ENCODE measurements around the gene PIANP. TPM values are rescaled to one million over a fixed set of nuclear protein-coding genes. Genes with fewer than 3 reads are reported as not detected.

PIANP gene
- total RNA-seq, 4 donors from 2014 or later, result 0.55 to 11.5 (median 1.5) TPM; not detected in 1

DNA sequence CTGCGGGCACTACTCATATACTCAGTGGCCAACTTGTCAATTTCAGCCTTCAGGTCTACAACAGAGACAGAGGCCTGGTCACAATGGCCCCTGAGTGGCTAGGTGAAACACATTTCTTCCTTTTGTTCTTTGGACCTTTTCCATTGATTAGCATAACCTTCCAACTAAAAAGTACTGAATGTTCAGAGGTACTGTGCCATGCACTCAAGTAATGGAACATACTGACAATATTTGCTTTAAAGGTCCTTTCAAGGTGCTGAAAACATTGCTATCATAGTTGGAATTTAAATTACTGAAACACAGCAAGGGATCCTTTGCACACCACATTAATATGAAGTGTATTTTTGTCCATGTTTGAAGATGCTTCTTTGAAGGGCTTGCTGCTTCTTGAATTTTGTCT, 47.3 kb downstream of the PIANP start:
- no peaks in the 10 kb centered on the region for H3K36me3 ChIP-seq
- DNase-seq, result no peak
- no peaks in the 10 kb centered on the region for H3K4me1 ChIP-seq
- no peaks in the 10 kb centered on the region for H3K27me3 ChIP-seq
- H3K27ac ChIP-seq, result no peak overlapping the region
- H3K9me3 ChIP-seq, result no peaks in the 10 kb centered on the region
- H3K4me3 ChIP-seq, result no peak overlapping the region
- TF ChIP-seq, protein P1, sequence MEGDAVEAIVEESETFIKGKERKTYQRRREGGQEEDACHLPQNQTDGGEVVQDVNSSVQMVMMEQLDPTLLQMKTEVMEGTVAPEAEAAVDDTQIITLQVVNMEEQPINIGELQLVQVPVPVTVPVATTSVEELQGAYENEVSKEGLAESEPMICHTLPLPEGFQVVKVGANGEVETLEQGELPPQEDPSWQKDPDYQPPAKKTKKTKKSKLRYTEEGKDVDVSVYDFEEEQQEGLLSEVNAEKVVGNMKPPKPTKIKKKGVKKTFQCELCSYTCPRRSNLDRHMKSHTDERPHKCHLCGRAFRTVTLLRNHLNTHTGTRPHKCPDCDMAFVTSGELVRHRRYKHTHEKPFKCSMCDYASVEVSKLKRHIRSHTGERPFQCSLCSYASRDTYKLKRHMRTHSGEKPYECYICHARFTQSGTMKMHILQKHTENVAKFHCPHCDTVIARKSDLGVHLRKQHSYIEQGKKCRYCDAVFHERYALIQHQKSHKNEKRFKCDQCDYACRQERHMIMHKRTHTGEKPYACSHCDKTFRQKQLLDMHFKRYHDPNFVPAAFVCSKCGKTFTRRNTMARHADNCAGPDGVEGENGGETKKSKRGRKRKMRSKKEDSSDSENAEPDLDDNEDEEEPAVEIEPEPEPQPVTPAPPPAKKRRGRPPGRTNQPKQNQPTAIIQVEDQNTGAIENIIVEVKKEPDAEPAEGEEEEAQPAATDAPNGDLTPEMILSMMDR (IDR thresholded peaks at IDR 0.05), result no peak
- TF ChIP-seq POLR2A (IDR thresholded peaks at IDR 0.05), result no peak
- intact Hi-C loops (cut with DNase I; ENCODE audit: low total_unique reads), result no loop called here

DNA sequence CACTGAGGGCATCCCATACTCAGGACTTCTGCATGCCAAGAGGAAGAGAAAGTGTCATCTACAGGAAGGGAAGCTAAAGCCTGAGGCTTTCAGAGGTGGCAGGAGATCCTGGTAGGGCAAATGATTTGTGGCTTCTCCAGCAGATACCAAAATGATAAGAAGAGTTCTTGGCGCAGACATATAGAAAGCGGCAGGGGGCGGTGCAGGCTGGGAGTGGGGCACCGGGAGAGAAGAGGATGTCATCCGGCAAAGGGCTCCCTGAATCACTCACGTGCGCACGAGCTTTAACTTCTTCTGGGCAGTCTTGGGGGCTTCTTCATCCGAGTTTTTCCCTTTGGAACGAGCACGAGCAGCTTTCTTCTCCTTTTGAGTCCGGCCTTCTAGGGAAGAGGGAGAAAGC, 48.2 kb downstream of the PIANP start:
- TF ChIP-seq, protein P1 (IDR thresholded peaks at IDR 0.05), result no peak
- no peak for TF ChIP-seq POLR2A (IDR thresholded peaks at IDR 0.05)
- H3K9me3 ChIP-seq, result no peaks in the 10 kb centered on the region
- H3K4me3 ChIP-seq, result no peak overlapping the region
- no peak overlapping the region for H3K27ac ChIP-seq
- no peaks in the 10 kb centered on the region for H3K27me3 ChIP-seq
- intact Hi-C loops (cut with DNase I; ENCODE audit: low total_unique reads), result no loop called here
- no peak for DNase-seq
- no peaks in the 10 kb centered on the region for H3K36me3 ChIP-seq
- H3K4me1 ChIP-seq, result no peaks in the 10 kb centered on the region

DNA sequence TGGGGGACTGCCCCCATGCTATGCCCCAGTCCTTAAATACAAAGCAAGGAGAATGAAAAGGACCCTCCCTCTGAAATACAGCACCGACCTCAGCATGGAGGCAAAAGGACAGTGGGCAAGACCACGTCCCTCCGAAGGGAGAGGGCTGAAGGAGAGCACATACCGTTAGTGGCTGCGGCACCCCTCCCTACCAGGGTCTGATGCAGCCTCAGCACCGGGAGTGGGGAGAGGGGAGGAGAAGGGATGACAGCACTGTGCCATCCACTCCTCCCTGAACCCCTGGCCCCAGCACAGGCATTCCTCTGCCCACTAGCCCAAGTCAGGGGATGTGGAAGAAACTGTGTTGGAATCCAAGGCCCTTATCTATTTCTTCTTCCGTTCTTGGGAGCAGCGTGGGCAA, 49.8 kb downstream of the PIANP start:
- H3K9me3 ChIP-seq, result no peaks in the 10 kb centered on the region
- intact Hi-C loops (cut with DNase I; ENCODE audit: low total_unique reads), result no loop called here
- H3K27me3 ChIP-seq, result no peaks in the 10 kb centered on the region
- no peaks in the 10 kb centered on the region for H3K4me1 ChIP-seq
- H3K4me3 ChIP-seq, result no peak overlapping the region
- TF ChIP-seq, protein P1 (IDR thresholded peaks at IDR 0.05), result no peak
- TF ChIP-seq POLR2A (IDR thresholded peaks at IDR 0.05), result no peak
- no peak for DNase-seq
- H3K27ac ChIP-seq, result no peak overlapping the region
- H3K36me3 ChIP-seq, result no peaks in the 10 kb centered on the region

DNA sequence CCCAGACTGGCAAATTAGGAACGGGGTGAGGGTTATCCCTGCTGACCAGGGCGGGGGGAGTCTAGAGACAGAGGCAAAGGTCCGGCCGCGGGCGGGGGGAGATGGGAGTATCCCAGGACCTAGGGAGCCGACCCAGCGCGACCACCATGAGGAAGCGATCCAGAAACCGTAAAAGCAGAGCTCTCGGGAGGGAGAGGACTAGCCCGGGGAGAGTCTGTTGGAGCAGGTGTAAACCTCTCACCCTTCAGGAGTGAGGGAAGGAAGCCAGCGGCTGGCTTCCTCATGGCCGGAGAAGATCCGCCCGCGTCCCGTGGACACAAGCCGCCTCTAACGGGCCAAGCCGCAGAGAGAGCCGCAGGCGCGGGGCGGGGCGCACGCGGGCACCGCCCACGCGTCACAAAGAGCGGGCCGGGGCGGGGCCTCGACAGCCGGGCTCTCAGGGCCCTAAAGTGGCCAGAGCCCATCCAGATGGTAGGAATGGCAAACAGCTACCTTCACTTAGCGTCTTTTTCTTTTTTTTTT, 53.5 kb downstream of the PIANP start, which contains the start of gene ACRBP:
Gene ACRBP, minus strand, starts transcription at position 350 of the 522 bp plus-strand sequence. Its CDS starts 66 bp downstream, at position 284.
- intact Hi-C loops (cut with DNase I; ENCODE audit: low total_unique reads), result no loop called here
- H3K27ac ChIP-seq, result peak within 1 kb of the TSS; percentile 36 to 48
- peak; percentile 73 to 80 for DNase-seq

More for the DNA sequence above, 53.5 kb downstream of the PIANP start, which contains the start of gene ACRBP:
- Histone ChIP-seq H3K4me1 (no peaks in the 10 kb centered on the region), H3K36me3 (no peaks in the 10 kb centered on the region), H3K9me3 (no peaks in the 10 kb centered on the region), H3K27me3 (no peaks in the 10 kb centered on the region), H3K4me3 (peak within 1 kb of the TSS; percentile 21 to 37)
- peak in 1 of 2 donors; percentile 38 for TF ChIP-seq POLR2A (IDR thresholded peaks at IDR 0.05)
- TF ChIP-seq, protein P1 (IDR thresholded peaks at IDR 0.05), result no peak
